ENCODE results near the gene CABP4. TPM values are rescaled to one million over a fixed set of nuclear protein-coding genes. Genes with fewer than 3 reads are reported as not detected.
"Not testable (repeated sequence)": the region's sequence is repeated elsewhere in the genome, so short reads cannot be mapped to it uniquely, and the experiment has no call there.

Gene CABP4
- total RNA-seq, 1 donor = not detected

GRCh38 chr11:67463186-67463585 is 8.0 kb downstream of the CABP4 start:
- no peak for DNase-seq (ENCODE audit: low read depth)
- no peak for TF ChIP-seq CTCF (IDR thresholded peaks at IDR 0.05; ENCODE audit: insufficient read depth, low read length)
- no peak overlapping the region for H3K4me3 ChIP-seq (ENCODE audit: low read depth, low read length)

GRCh38 chr11:67463680-67464410 is 8.7 kb downstream of the CABP4 start:
- no peak for DNase-seq (ENCODE audit: low read depth)
- no peak overlapping the region for H3K4me3 ChIP-seq (ENCODE audit: low read depth, low read length)
- TF ChIP-seq CTCF (IDR thresholded peaks at IDR 0.05; ENCODE audit: insufficient read depth, low read length) = no peak

- DNase-seq (ENCODE audit: low read depth) = peak; percentile 28
- H3K4me3 ChIP-seq (ENCODE audit: low read depth, low read length) = peak overlapping the region; percentile 67
- no peak for TF ChIP-seq CTCF (IDR thresholded peaks at IDR 0.05; ENCODE audit: insufficient read depth, low read length)
These were observed 9.4 kb downstream of the CABP4 start for GRCh38 chr11:67464411-67465188.

- peak overlapping the region; percentile 67 for H3K4me3 ChIP-seq (ENCODE audit: low read depth, low read length)
- DNase-seq (ENCODE audit: low read depth) = no peak
- TF ChIP-seq CTCF (IDR thresholded peaks at IDR 0.05; ENCODE audit: insufficient read depth, low read length) = no peak
These were observed 10.0 kb downstream of the CABP4 start for GRCh38 chr11:67465189-67465510.

- peak; percentile 61 for DNase-seq (ENCODE audit: low read depth)
- not testable (repeated sequence) for H3K4me3 ChIP-seq (ENCODE audit: low read depth, low read length)
These were observed 10.4 kb downstream of the CABP4 start for GRCh38 chr11:67465530-67465929.

GRCh38 chr11:67466367-67466766 is 11.2 kb downstream of the CABP4 start:
- no peak for DNase-seq (ENCODE audit: low read depth)
- no peak overlapping the region for H3K4me3 ChIP-seq (ENCODE audit: low read depth, low read length)
- TF ChIP-seq CTCF (IDR thresholded peaks at IDR 0.05; ENCODE audit: insufficient read depth, low read length) = no peak

- peak overlapping the region; percentile 78 for H3K4me3 ChIP-seq (ENCODE audit: low read depth, low read length)
- no peak for DNase-seq (ENCODE audit: low read depth)
- TF ChIP-seq CTCF (IDR thresholded peaks at IDR 0.05; ENCODE audit: insufficient read depth, low read length) = no peak
These were observed 12.0 kb downstream of the CABP4 start for GRCh38 chr11:67466962-67467771.

Data from fibroblast of the aortic adventitia (primary cell).